OCI-LY3 (cell line): ENCODE results near the gene LBR.

ENCODE experiments used
- H2AFZ ChIP-seq: fragments of 200-600, 300-600 bp; shearing (Covaris generic); 2 replicates; pipeline ENCODE4 v1.6.0; 2014; ENCODE audit warnings: antibody characterized with exemption, low read depth, low read length
- H3K27ac ChIP-seq: fragments of 200-600, 300-600 bp; sonication (generic); 2 replicates; pipeline ENCODE4 v1.5.1; 2014; ENCODE audit warnings: mild to moderate bottlenecking, low read length, moderate library complexity, mixed read lengths
- H3K27me3 ChIP-seq: fragments of 200-600, 300-600 bp; sonication (generic); 2 replicates; pipeline ENCODE4 v1.6.1; 2014; ENCODE audit warnings: low read depth, low read length, mixed read lengths
- H3K36me3 ChIP-seq: fragments of 200-600, 300-600 bp; sonication (generic); replicated peaks from 2 replicates; pipeline ENCODE3; 2014; ENCODE audit warnings: low read depth, low read length, mixed read lengths
- H3K4me1 ChIP-seq: fragments of 300-600, 200-600 bp; sonication (generic); 2 replicates; pipeline ENCODE4 v1.6.1; 2014; ENCODE audit warnings: low read length, mixed read lengths
- H3K4me2 ChIP-seq: fragments of 200-600, 300-600 bp; sonication (generic); 2 replicates; pipeline ENCODE4 v1.6.1; 2014; ENCODE audit warnings: low read length, mixed read lengths
- H3K4me3 ChIP-seq: fragments of 300-600, 200-600 bp; sonication (generic); 2 replicates; pipeline ENCODE4 v1.5.1; 2014; ENCODE audit warnings: antibody characterized with exemption, mild to moderate bottlenecking, low read length, moderate library complexity
- H3K79me2 ChIP-seq: fragments of 300-600, 200-600 bp; shearing (Covaris generic); 2 replicates; pipeline ENCODE4 v1.6.1; 2014; ENCODE audit warnings: mild to moderate bottlenecking, low read length, mixed read lengths
- H3K9ac ChIP-seq: fragments of 300-600, 200-600 bp; shearing (Covaris generic); 2 replicates; pipeline ENCODE4 v1.6.0; 2014; ENCODE audit warnings: mild to moderate bottlenecking, low read length, moderate library complexity
- H3K9me3 ChIP-seq: fragments of 200-600, 300-600 bp; shearing (Covaris generic); 2 replicates; pipeline ENCODE4 v1.6.1; 2014; ENCODE audit warnings: low read length, mixed read lengths; ENCODE audit not compliant: insufficient read depth
- H4K20me1 ChIP-seq: fragments of 200-600, 300-600 bp; sonication (generic); 2 replicates; pipeline ENCODE4 v1.6.1; 2016; ENCODE audit warnings: low read length, mixed read lengths; ENCODE audit not compliant: insufficient read depth
- CTCF ChIP-seq: fragments of 200-600, 300-600 bp; sonication (generic); IDR thresholded peaks from 2 replicates; pipeline ENCODE4 v1.5.1; 2014; ENCODE audit warnings: antibody characterized with exemption, low read length, low read depth
- EZH2phosphoT487 ChIP-seq: fragments of 200-600 bp; shearing (Covaris generic); IDR thresholded peaks from 2 replicates; pipeline ENCODE4 v1.6.1; 2018; ENCODE audit warnings: antibody characterized with exemption, mixed run types, low read depth

Gene LBR

DNA sequence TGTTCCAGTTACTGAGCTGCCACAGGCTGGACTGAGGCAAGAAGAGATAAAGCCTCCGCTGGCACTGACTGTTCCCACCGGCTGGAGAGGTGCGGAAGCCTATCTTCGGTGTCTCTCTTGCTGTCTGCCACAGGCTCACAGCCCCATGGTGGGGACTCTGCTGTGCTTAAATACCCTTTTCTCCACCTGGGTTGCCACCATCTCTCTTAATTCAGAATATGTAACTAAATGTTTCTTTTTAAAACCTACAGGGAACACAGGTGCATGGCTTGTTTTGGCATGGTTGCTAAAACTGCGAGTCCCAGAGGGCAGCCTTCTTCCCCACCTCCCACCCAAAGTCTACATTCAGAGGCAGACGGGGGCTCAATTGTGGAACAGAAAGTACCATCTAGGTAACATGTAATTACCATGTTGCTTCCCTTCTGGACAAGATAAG, 8.1 kb upstream of the LBR start:
- peak overlapping the region; percentile 29 for H2AFZ ChIP-seq
- H3K27me3 ChIP-seq: no peaks in the 10 kb centered on the region
- TF ChIP-seq CTCF (no peak), EZH2phosphoT487 (no peak)
- H3K79me2 ChIP-seq: no peaks in the 10 kb centered on the region
- peaks cover 48% of the 10 kb centered on the region for H3K4me1 ChIP-seq
- H3K9ac ChIP-seq: peak overlapping the region; percentile 12
- no peaks in the 10 kb centered on the region for H3K9me3 ChIP-seq
- no peaks in the 10 kb centered on the region for H4K20me1 ChIP-seq
- peak overlapping the region; percentile 39 for H3K27ac ChIP-seq
- H3K4me2 ChIP-seq: peak overlapping the region; percentile 53
- H3K36me3 ChIP-seq: no peaks in the 10 kb centered on the region
- H3K4me3 ChIP-seq: peak overlapping the region; percentile 37

GRCh38 chr1:225435487-225435886, 7.6 kb upstream of the LBR start:
- TF ChIP-seq CTCF: no peak
- no peak for TF ChIP-seq EZH2phosphoT487

DNA sequence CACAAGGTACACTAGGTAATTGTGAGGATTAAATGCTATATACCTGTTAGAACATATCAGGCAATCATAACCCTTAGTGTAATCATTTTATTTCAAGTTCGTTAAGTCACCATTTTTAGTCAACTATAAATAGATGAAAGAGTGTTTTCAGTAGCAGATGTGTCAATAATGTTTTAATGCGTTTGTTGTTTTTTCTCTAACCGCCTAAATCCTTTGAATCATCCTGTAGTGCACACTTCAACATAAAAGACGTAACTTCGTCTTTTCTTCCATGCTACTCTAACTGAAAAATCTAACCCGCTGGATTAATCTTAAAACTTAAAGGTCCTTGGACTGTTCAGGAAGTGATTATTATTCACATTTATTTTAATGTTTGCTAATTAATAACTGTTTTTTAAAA, 7.2 kb upstream of the LBR start:
- H3K27ac ChIP-seq: peak overlapping the region; percentile 39; the same call in 1 of the 2 replicates
- TF ChIP-seq EZH2phosphoT487: no peak
- TF ChIP-seq CTCF: no peak
- no peaks in the 10 kb centered on the region for H3K36me3 ChIP-seq
- H3K9ac ChIP-seq: no peak overlapping the region; the same call in 1 of the 2 replicates
- H3K4me3 ChIP-seq: peak overlapping the region; percentile 37; the same call in 1 of the 2 replicates
- peak overlapping the region; percentile 29; the same call in 1 of the 2 replicates for H2AFZ ChIP-seq
- H3K9me3 ChIP-seq: no peaks in the 10 kb centered on the region
- H3K27me3 ChIP-seq: no peaks in the 10 kb centered on the region
- H3K4me2 ChIP-seq: peak overlapping the region; percentile 53
- H3K79me2 ChIP-seq: no peaks in the 10 kb centered on the region
- no peaks in the 10 kb centered on the region for H4K20me1 ChIP-seq
- H3K4me1 ChIP-seq: peaks cover 46% of the 10 kb centered on the region

More at GRCh38 chr1:225435487-225435886, 7.6 kb upstream of the LBR start:
- no peaks in the 10 kb centered on the region for H3K9me3 ChIP-seq
- H4K20me1 ChIP-seq: no peaks in the 10 kb centered on the region
- H3K4me2 ChIP-seq: peak overlapping the region; percentile 53
- peak overlapping the region; percentile 29 for H2AFZ ChIP-seq
- H3K36me3 ChIP-seq: no peaks in the 10 kb centered on the region
- no peaks in the 10 kb centered on the region for H3K27me3 ChIP-seq
- peak overlapping the region; percentile 12 for H3K9ac ChIP-seq
- H3K27ac ChIP-seq: peak overlapping the region; percentile 39
- peak overlapping the region; percentile 37 for H3K4me3 ChIP-seq
- H3K79me2 ChIP-seq: no peaks in the 10 kb centered on the region
- H3K4me1 ChIP-seq: peaks cover 46% of the 10 kb centered on the region

DNA sequence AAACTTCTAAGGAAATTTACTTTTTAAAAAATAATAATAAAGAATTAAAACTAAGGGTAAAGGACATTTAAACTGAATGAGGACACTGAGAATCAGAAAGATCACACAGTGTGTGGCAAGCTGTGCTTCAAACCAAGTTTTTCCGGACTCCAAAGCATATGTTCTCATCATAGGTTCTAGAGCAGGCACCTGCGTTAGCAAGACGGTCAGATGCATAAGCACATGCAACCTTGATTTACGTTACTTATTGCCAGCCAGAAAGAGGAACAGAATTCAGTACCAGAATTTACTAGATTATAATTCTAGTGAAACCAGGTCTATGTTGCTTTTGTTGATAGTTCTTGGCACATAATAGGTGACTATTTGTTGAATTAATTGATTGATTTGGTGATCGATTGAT, 6.2 kb upstream of the LBR start:
- Histone ChIP-seq H3K27me3 (no peaks in the 10 kb centered on the region), H3K27ac (peak overlapping the region; percentile 4; the same call in 1 of the 2 replicates), H3K9me3 (no peaks in the 10 kb centered on the region), H3K4me3 (peak overlapping the region; percentile 0; the same call in 1 of the 2 replicates), H4K20me1 (no peaks in the 10 kb centered on the region), H3K4me2 (peak overlapping the region; percentile 54), H3K4me1 (peaks cover 50% of the 10 kb centered on the region), H3K79me2 (no peaks in the 10 kb centered on the region), H3K9ac (no peak overlapping the region), H2AFZ (no peak overlapping the region), H3K36me3 (no peaks in the 10 kb centered on the region)
- no peak for TF ChIP-seq EZH2phosphoT487
- TF ChIP-seq CTCF: no peak
